Loucy (cell line): ENCODE measurements around the gene ADI1.

ENCODE experiments used
- H2AFZ ChIP-seq: fragments of 200-600 bp; sonication (generic); 2 replicates; pipeline ENCODE4 v1.6.0; 2016; ENCODE audit warnings: antibody characterized with exemption, mild to moderate bottlenecking, low read length, moderate library complexity
- H3F3A ChIP-seq: fragments of 200-600 bp; 2 replicates; pipeline ENCODE4 v1.6.0; 2016; ENCODE audit warnings: antibody characterized with exemption, low read depth, mild to moderate bottlenecking
- H3K27me3 ChIP-seq: fragments of 200-600 bp; sonication (generic); 2 replicates; pipeline ENCODE4 v1.6.1; 2014; ENCODE audit warnings: low read length, mild to moderate bottlenecking; ENCODE audit not compliant: insufficient read depth, poor library complexity, severe bottlenecking
- H3K36me3 ChIP-seq: fragments of 200-600 bp; sonication (generic); 2 replicates; pipeline ENCODE4 v1.6.1; 2016; ENCODE audit warnings: low read length; ENCODE audit not compliant: insufficient read depth
- H3K4me1 ChIP-seq: fragments of 200-600 bp; sonication (generic); 2 replicates; pipeline ENCODE4 v1.5.1; 2014; ENCODE audit warnings: low read length, mild to moderate bottlenecking; ENCODE audit not compliant: insufficient read depth, poor library complexity, severe bottlenecking
- H3K4me2 ChIP-seq: fragments of 200-600 bp; sonication (generic); 2 replicates; pipeline ENCODE4 v1.6.0; 2014; ENCODE audit warnings: antibody characterized with exemption, low read length, low read depth, mild to moderate bottlenecking; ENCODE audit not compliant: poor library complexity, severe bottlenecking
- H3K4me3 ChIP-seq: fragments of 200-600 bp; sonication (generic); 2 replicates; pipeline ENCODE4 v1.5.1; 2014; ENCODE audit warnings: low read length, mild to moderate bottlenecking, mixed read lengths; ENCODE audit not compliant: poor library complexity, severe bottlenecking
- H3K79me2 ChIP-seq: fragments of 200-600 bp; sonication (generic); 2 replicates; pipeline ENCODE4 v1.6.1; 2014; ENCODE audit warnings: low read length; ENCODE audit not compliant: insufficient read depth
- H3K9ac ChIP-seq: fragments of 200-600 bp; sonication (generic); 2 replicates; pipeline ENCODE4 v1.6.0; 2014; ENCODE audit warnings: mild to moderate bottlenecking, low read depth, low read length, moderate library complexity; ENCODE audit not compliant: poor library complexity, severe bottlenecking
- H3K9me2 ChIP-seq: fragments of 200-600 bp; sonication (generic); replicated peaks from 2 replicates; pipeline ENCODE4 v1.6.1; 2016; ENCODE audit warnings: low read depth, low read length, mixed read lengths
- H3K9me3 ChIP-seq: fragments of 200-600 bp; sonication (generic); 2 replicates; pipeline ENCODE4 v1.6.1; 2014; ENCODE audit warnings: mild to moderate bottlenecking, antibody characterized with exemption, low read length, low read depth; ENCODE audit not compliant: insufficient read depth
- H4K20me1 ChIP-seq: fragments of 200-600 bp; sonication (generic); 2 replicates; pipeline ENCODE4 v1.6.0; 2014; ENCODE audit warnings: antibody characterized with exemption, low read length, mild to moderate bottlenecking; ENCODE audit not compliant: insufficient read depth, poor library complexity, severe bottlenecking
- CTCF ChIP-seq: fragments of 200-600 bp; sonication (generic); conservative IDR thresholded peaks from 2 replicates; pipeline ENCODE4 v1.5.1; 2014; ENCODE audit warnings: mild to moderate bottlenecking, antibody characterized with exemption, low read length
- EZH2phosphoT487 ChIP-seq: fragments of 200-600 bp; IDR thresholded peaks from 2 replicates; pipeline ENCODE4 v1.6.1; 2018; ENCODE audit warnings: antibody characterized with exemption, mild to moderate bottlenecking, moderate library complexity, borderline replicate concordance

ADI1 gene

DNA sequence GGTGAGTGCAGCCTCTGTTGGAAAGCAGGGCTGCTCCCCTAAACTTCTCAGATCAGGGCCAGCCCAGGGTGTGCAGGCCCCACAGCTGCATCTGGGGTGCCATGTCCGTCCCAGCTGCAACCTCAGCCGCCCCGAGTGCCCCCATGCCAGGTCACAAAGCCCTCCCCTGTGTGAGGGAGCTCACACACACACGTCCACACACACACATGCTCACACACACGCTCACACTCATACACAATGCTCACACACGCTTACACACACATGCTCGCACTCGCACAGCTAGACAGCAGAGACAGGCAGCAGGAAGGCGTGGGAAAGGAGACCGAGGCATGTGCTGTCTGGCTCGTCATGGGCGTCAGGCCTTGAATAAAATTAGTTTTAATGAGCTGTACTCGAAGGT lies 55.4 kb downstream of the ADI1 start:
- Histone ChIP-seq H3K9ac (no peak overlapping the region), H4K20me1 (no peaks in the 10 kb centered on the region), H3K9me3 (no peaks in the 10 kb centered on the region), H2AFZ (no peak overlapping the region), H3K4me3 (no peak overlapping the region), H3K36me3 (peaks cover 4% of the 10 kb centered on the region; the same call in 1 of the 2 replicates), H3K4me2 (no peak overlapping the region), H3K27me3 (no peaks in the 10 kb centered on the region), H3K9me2 (no peaks in the 10 kb centered on the region), H3F3A (no peaks in the 10 kb centered on the region), H3K79me2 (no peaks in the 10 kb centered on the region), H3K4me1 (no peaks in the 10 kb centered on the region)
- TF ChIP-seq EZH2phosphoT487 (no peak), CTCF (no peak)

DNA sequence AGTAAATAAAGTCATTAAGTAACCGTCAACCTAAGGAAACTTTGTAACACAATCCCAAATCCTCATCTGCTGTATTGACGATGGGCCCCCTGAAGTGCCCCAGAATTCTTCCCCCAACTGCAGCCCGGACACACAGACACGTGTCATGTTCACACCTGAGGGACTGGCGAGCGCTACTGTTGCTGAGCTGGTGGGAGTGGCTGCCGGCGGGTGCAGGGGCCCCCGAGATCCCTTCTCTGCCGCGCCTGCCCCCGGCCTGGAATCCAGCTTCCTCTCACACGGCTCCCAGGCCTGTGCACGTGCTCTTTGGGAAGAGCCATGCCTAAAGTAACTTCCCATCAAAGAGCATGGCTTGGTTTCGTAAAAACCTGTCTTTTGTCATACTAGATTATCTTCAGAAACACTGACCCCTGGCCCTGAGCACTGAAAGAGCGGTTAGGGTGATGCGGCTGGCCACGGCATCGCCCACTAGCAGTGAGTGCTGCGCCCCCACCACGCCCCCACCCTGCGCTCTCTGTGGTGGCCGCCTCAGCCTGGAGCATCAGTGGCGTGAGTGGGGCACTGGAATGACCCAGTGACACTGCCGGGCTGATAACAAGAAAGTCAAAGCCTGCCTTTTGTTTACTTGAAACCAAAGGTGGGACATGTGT lies 56.0 kb downstream of the ADI1 start:
- no peaks in the 10 kb centered on the region for H3K27me3 ChIP-seq
- H3F3A ChIP-seq = no peaks in the 10 kb centered on the region
- H3K9me3 ChIP-seq = no peaks in the 10 kb centered on the region
- no peak overlapping the region for H3K9ac ChIP-seq
- no peaks in the 10 kb centered on the region for H3K9me2 ChIP-seq
- H3K4me2 ChIP-seq = no peak overlapping the region
- H3K79me2 ChIP-seq = no peaks in the 10 kb centered on the region
- peaks cover 9% of the 10 kb centered on the region; the same call in 1 of the 2 replicates for H3K36me3 ChIP-seq
- no peaks in the 10 kb centered on the region for H3K4me1 ChIP-seq
- no peaks in the 10 kb centered on the region for H4K20me1 ChIP-seq
- no peak overlapping the region for H3K4me3 ChIP-seq
- TF ChIP-seq CTCF (no peak), EZH2phosphoT487 (no peak)
- H2AFZ ChIP-seq = no peak overlapping the region

DNA sequence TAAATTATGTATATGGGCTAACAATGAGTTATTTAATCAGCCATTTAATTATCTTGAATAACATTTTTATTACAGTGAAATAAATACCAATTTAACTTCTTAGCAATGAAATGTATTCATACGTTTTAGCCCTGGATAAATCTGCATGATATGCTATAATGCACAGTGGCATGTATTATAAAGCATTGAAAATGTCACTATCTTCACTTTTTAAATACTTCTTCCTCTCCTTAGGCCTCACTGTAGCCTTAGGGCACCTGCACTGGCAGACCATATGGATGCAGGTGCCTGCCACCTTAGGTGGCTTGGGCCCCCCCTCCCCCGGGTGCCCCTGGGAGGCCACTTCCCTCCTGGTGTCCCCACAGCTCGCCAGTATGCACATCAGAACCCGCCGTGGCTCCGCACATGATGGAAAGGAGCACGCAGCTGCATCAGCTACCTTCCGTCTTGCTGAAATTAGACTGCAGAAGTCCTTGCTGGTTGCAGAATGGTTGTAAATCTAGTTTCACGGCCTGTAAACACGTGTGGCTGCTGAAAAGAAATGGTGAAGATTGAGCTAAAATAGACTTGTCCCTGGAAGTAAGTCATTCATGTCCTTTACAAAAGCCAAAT lies 56.7 kb downstream of the ADI1 start:
- Histone ChIP-seq H3F3A (no peaks in the 10 kb centered on the region), H3K4me2 (no peak overlapping the region), H3K9me3 (no peaks in the 10 kb centered on the region), H3K27me3 (no peaks in the 10 kb centered on the region), H3K4me1 (no peaks in the 10 kb centered on the region), H4K20me1 (no peaks in the 10 kb centered on the region), H3K36me3 (peaks cover 15% of the 10 kb centered on the region; the same call in 1 of the 2 replicates), H3K9me2 (no peaks in the 10 kb centered on the region), H3K79me2 (no peaks in the 10 kb centered on the region), H3K9ac (no peak overlapping the region), H2AFZ (no peak overlapping the region), H3K4me3 (no peak overlapping the region)
- TF ChIP-seq EZH2phosphoT487 (no peak), CTCF (no peak)
